K562 (cell line): ENCODE results near the gene SLC25A21. TPM values are rescaled to one million over a fixed set of nuclear protein-coding genes. Genes with fewer than 3 reads are reported as not detected.

ENCODE experiments used
- ATAC-seq: fragments of 200-7000 bp; cut with Tn5 transposase; 3 replicates; pipeline ENCODE4 v1.9.1; 2020; ENCODE audit warnings: moderate library complexity
- BruUV-seq: library from RNA; stranded (reverse); fragments of 400-500 nt; replicated peaks from 2 replicates; lab custom pipeline; 2021; lab: Mats Ljungman, UMichigan
- CTCF ChIA-PET: fragments of 300-600 bp; formaldehyde crosslinking; extraction: SDS; loops from one replicate; lab custom pipeline; 2021; ENCODE audit warnings: low intra/inter-chr PET ratio; lab: Yijun Ruan, JAX
- POLR2A ChIA-PET: fragments of 300-600, 350-650 bp; sonication (Branson Sonifier 250); formaldehyde crosslinking; extraction: SDS; loops from one replicate; lab custom pipeline; 2021; ENCODE audit warnings: antibody characterized with exemption, inconsistent platforms; lab: Yijun Ruan, JAX
- DNase-seq, 4 experiments: peaks; one replicate each; pipeline versions ENCODE4 v3.0.0 to v3.0.0-alpha.2; 2011 to 2018; ENCODE audit warnings: low spot score in 3 of 4, mixed read lengths in 3 of 4; ENCODE audit errors: extremely low read depth in 1 of 4
- FAIRE-seq: peaks from 2 replicates; lab custom pipeline; 2011; peaks lifted over from hg19 to GRCh38; lab: Jason Lieb, UNC
- H2AFZ ChIP-seq: 2 replicates; pipeline ENCODE4 v1.6.0; 2011; ENCODE audit warnings: low read depth, low read length, control low read depth, inconsistent platforms
- H3K27ac ChIP-seq: fragments of 200-600 bp; 3 replicates; pipeline ENCODE4 v1.8.0; 2011; ENCODE audit warnings: low read depth, mild to moderate bottlenecking, control low read depth, inconsistent platforms, low read length, moderate library complexity, mixed read lengths; ENCODE audit errors: extremely low read depth
- H3K27me3 ChIP-seq, 2 experiments: fragments of 300-600 bp in 1 of 2; 2 replicates in 1 of 2; 3 replicates in 1 of 2; pipeline versions ENCODE4 v1.6.0 to v1.8.0; 2011; ENCODE audit warnings: inconsistent platforms in 2 of 2, low read length in 2 of 2, mild to moderate bottlenecking in 1 of 2, mixed read lengths in 1 of 2, moderate library complexity in 1 of 2; ENCODE audit not compliant: control insufficient read depth in 2 of 2, insufficient read depth in 2 of 2
- H3K36me3 ChIP-seq: fragments of 300-600 bp; 3 replicates; pipeline ENCODE4 v1.8.0; 2011; ENCODE audit warnings: mild to moderate bottlenecking, low read length, inconsistent platforms; ENCODE audit not compliant: control insufficient read depth, insufficient read depth
- H3K4me1 ChIP-seq, 2 experiments: fragments of 200-600 bp in 1 of 2; replicated peaks in 1 of 2; 2 replicates in 1 of 2; 3 replicates in 1 of 2; pipeline versions ENCODE4 v1.5.1 to v1.8.0; 2011; ENCODE audit warnings: inconsistent platforms in 2 of 2, low read length in 2 of 2, mild to moderate bottlenecking in 1 of 2, mixed read lengths in 1 of 2, moderate library complexity in 1 of 2; ENCODE audit not compliant: control insufficient read depth in 2 of 2, insufficient read depth in 2 of 2
- H3K4me2 ChIP-seq: 2 replicates; pipeline ENCODE4 v1.6.1; 2011; ENCODE audit warnings: low read length, control low read depth, inconsistent platforms, mixed read lengths; ENCODE audit not compliant: insufficient read depth
- H3K4me3 ChIP-seq: fragments of 200-600 bp; sonication (generic), shearing (Covaris generic); 2 replicates; pipeline ENCODE4 v1.5.1; 2016; ENCODE audit warnings: control low read depth, inconsistent platforms
- H3K79me2 ChIP-seq: fragments of 200-600 bp; 3 replicates; pipeline ENCODE4 v1.8.0; 2011; ENCODE audit warnings: low read length, inconsistent platforms; ENCODE audit not compliant: control insufficient read depth, insufficient read depth
- H3K9ac ChIP-seq, 2 experiments: 2 replicates each; pipeline versions ENCODE4 v1.6.0 to v1.6.1; 2011; ENCODE audit warnings: low read depth in 2 of 2, low read length in 2 of 2, control low read depth in 1 of 2, inconsistent platforms in 1 of 2, mild to moderate bottlenecking in 1 of 2, mixed read lengths in 1 of 2; ENCODE audit not compliant: insufficient read depth in 1 of 2
- H3K9me1 ChIP-seq: one replicate; pipeline ENCODE4 v1.6.0; 2011; ENCODE audit warnings: inconsistent platforms, mild to moderate bottlenecking, low read length, moderate library complexity; ENCODE audit not compliant: control insufficient read depth, insufficient read depth
- H3K9me3 ChIP-seq: replicated peaks from 2 replicates; pipeline ENCODE4 v1.5.1; 2011; ENCODE audit warnings: low read depth, low read length, inconsistent platforms; ENCODE audit not compliant: control insufficient read depth, insufficient read depth
- H4K20me1 ChIP-seq: replicated peaks from 2 replicates; pipeline ENCODE4 v1.6.1; 2011; ENCODE audit warnings: low read length, inconsistent platforms, mixed read lengths; ENCODE audit not compliant: control insufficient read depth, insufficient read depth
- ARID2 ChIP-seq: fragments of 450-650 bp; IDR thresholded peaks from 2 replicates; pipeline ENCODE4 v1.6.1; 2017; ENCODE audit warnings: antibody characterized with exemption, mild to moderate bottlenecking
- DIDO1 ChIP-seq: fragments of 450-650 bp; IDR thresholded peaks from 2 replicates; pipeline ENCODE4 v1.6.1; 2016; ENCODE audit warnings: low read depth, missing biosample characterization, missing genetic modification characterization
- KLF6 ChIP-seq: fragments of 250-450 bp; sonication (Bioruptor Pico); IDR thresholded peaks from 2 replicates; pipeline ENCODE4 v1.4.0; 2020; ENCODE audit warnings: mild to moderate bottlenecking, moderate library complexity, borderline replicate concordance
- NFRKB ChIP-seq: fragments of 450-650 bp; IDR thresholded peaks from 2 replicates; pipeline ENCODE4 v1.6.1; 2016; ENCODE audit warnings: low read depth
- POLR2H ChIP-seq: IDR thresholded peaks from 2 replicates; pipeline ENCODE4 v1.6.1; 2016; ENCODE audit warnings: missing genetic modification characterization, low read depth, mild to moderate bottlenecking, control low read depth, missing compliant biosample characterization, moderate library complexity
- RBM39 ChIP-seq: fragments of 200-400 bp; formaldehyde crosslinking; optimal IDR thresholded peaks from 2 replicates; pipeline ENCODE3; 2018; ENCODE audit warnings: low read depth, low read length
- SLC30A9 ChIP-seq: fragments of 250-450 bp; sonication (Bioruptor Pico); IDR thresholded peaks from 2 replicates; pipeline ENCODE4 v1.8.0; 2022; ENCODE audit warnings: mild to moderate bottlenecking, moderate library complexity
- ZNF146 ChIP-seq: IDR thresholded peaks from one replicate; pipeline ENCODE4 v1.6.1; 2018; ENCODE audit warnings: missing compliant biosample characterization; ENCODE audit not compliant: unreplicated experiment
- ZNF212 ChIP-seq: fragments of 450-650 bp; formaldehyde crosslinking; IDR thresholded peaks from 2 replicates; pipeline ENCODE4 v1.4.0; 2020; ENCODE audit warnings: mild to moderate bottlenecking
- ZNF311 ChIP-seq: fragments of 250-450 bp; sonication (Bioruptor Pico); IDR thresholded peaks from 2 replicates; pipeline ENCODE4 v1.4.0; 2020; ENCODE audit warnings: mild to moderate bottlenecking, moderate library complexity
- WGBS: fragments of 100-300 bp; shearing (Covaris generic); methylation state at CpG from one replicate; pipeline ENCODE4 v1.1.6; 2016; ENCODE audit warnings: low coverage, mixed read lengths; ENCODE audit not compliant: insufficient coverage; ENCODE audit errors: missing lambda C conversion rate; 5-methylcytosine and 5-hydroxymethylcytosine counted together
- in situ Hi-C: fragments of 300-500 bp; cut with MboI; formaldehyde crosslinking; loops from 4 replicates; pipeline ENCODE4 v1.15.0; 2018; ENCODE audit warnings: inconsistent platforms, mixed read lengths
- intact Hi-C: fragments of 100-400 bp; cut with micrococcal nuclease; formaldehyde crosslinking; loops from 2 replicates; pipeline ENCODE4 v1.14.2; 2022
- polyA plus RNA-seq, 8 experiments: library from polyadenylated mRNA; depleted of rRNA in 4 of 8; stranded (reverse) in 5 of 8; unstranded in 3 of 8; fragments of >200 nt; fragmentation: Nextera tagmentation in 2 of 8; fragmentation: Illumina TruSeq in 1 of 8; extraction: Ambion mirVana in 2 of 8; extraction: Trizol in 1 of 8; gene quantifications; 2 replicates each; pipeline versions ENCODE4 v1.2.1 to v1.2.3, GENCODE V29; 2011 to 2014; ENCODE audit warnings: inconsistent platforms in 1 of 8, missing spikeins in 1 of 8
- total RNA-seq, 7 experiments: library from RNA; depleted of rRNA in 6 of 7; stranded (reverse); fragments of >200 nt in 6 of 7; fragmentation: Illumina TruSeq in 2 of 7; extraction: Trizol in 2 of 7; gene quantifications; 2 replicates each; pipeline versions ENCODE4 v1.2.1 to v1.2.3, GENCODE V29; 2011 to 2021; ENCODE audit warnings: low replicate concordance in 1 of 7
- TF ChIP-seq, protein P1 (sequence below): fragments of 450-650 bp; formaldehyde crosslinking; IDR thresholded peaks from 2 replicates; pipeline ENCODE4 v1.4.0; 2020; ENCODE audit warnings: mild to moderate bottlenecking, moderate library complexity

The SLC25A21 gene
- total and polyA plus RNA-seq, 9 of the 15 experiments (the other 6 are each of a cell fraction or from before 2014, with no cell fraction given): 15.2 to 46.7 (median 28.7) TPM

GRCh38 chr14:36718216-36718615 lies 454.2 kb downstream of the SLC25A21 start:
- Histone ChIP-seq H4K20me1 (no peaks in the 10 kb centered on the region), H3K36me3 (no peaks in the 10 kb centered on the region), H3K27ac (no peak overlapping the region), H3K4me3 (no peak overlapping the region), H3K9me1 (no peaks in the 10 kb centered on the region), H3K4me1 (no peaks in the 10 kb centered on the region; a peak in 1 of 5 replicates), H2AFZ (no peak overlapping the region), H3K79me2 (no peaks in the 10 kb centered on the region), H3K4me2 (no peak overlapping the region), H3K27me3 (no peaks in the 10 kb centered on the region), H3K9ac (no peak overlapping the region), H3K9me3 (no peaks in the 10 kb centered on the region)
- no peak for FAIRE-seq
- no TSS peak for BruUV-seq
- no peak for DNase-seq
- CTCF ChIA-PET: no interaction called here
- in situ Hi-C loops: no loop called here
- POLR2A ChIA-PET: no interaction called here
- intact Hi-C loops: no loop called here
- no peak for TF ChIP-seq SLC30A9
- TF ChIP-seq, protein P1, sequence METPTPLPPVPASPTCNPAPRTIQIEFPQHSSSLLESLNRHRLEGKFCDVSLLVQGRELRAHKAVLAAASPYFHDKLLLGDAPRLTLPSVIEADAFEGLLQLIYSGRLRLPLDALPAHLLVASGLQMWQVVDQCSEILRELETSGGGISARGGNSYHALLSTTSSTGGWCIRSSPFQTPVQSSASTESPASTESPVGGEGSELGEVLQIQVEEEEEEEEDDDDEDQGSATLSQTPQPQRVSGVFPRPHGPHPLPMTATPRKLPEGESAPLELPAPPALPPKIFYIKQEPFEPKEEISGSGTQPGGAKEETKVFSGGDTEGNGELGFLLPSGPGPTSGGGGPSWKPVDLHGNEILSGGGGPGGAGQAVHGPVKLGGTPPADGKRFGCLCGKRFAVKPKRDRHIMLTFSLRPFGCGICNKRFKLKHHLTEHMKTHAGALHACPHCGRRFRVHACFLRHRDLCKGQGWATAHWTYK (CRISPR knock-in tag): no peak
- TF ChIP-seq ZNF311 (CRISPR knock-in tag): no peak
- no peak for TF ChIP-seq ZNF146 (CRISPR knock-in tag)
- TF ChIP-seq RBM39: no peak
- TF ChIP-seq ZNF212 (CRISPR knock-in tag): no peak
- TF ChIP-seq KLF6 (CRISPR knock-in tag): no peak
- no peak for TF ChIP-seq NFRKB
- TF ChIP-seq ARID2: no peak
- TF ChIP-seq DIDO1: no peak
- TF ChIP-seq POLR2H (tag): no peak
- no peak for ATAC-seq
- WGBS: 88% methylated on average over 1 of the region's 1 CpG
